ENCODE data around the gene WIZ. TPM values are rescaled to one million over a fixed set of nuclear protein-coding genes. Genes with fewer than 3 reads are reported as not detected.
A peak's percentile ranks its signal among the peaks of the same experiment; 100 is the strongest.
"Not testable (repeated sequence)": the region's sequence is repeated elsewhere in the genome, so short reads cannot be mapped to it uniquely, and the experiment has no call there.

The WIZ gene, protein sequence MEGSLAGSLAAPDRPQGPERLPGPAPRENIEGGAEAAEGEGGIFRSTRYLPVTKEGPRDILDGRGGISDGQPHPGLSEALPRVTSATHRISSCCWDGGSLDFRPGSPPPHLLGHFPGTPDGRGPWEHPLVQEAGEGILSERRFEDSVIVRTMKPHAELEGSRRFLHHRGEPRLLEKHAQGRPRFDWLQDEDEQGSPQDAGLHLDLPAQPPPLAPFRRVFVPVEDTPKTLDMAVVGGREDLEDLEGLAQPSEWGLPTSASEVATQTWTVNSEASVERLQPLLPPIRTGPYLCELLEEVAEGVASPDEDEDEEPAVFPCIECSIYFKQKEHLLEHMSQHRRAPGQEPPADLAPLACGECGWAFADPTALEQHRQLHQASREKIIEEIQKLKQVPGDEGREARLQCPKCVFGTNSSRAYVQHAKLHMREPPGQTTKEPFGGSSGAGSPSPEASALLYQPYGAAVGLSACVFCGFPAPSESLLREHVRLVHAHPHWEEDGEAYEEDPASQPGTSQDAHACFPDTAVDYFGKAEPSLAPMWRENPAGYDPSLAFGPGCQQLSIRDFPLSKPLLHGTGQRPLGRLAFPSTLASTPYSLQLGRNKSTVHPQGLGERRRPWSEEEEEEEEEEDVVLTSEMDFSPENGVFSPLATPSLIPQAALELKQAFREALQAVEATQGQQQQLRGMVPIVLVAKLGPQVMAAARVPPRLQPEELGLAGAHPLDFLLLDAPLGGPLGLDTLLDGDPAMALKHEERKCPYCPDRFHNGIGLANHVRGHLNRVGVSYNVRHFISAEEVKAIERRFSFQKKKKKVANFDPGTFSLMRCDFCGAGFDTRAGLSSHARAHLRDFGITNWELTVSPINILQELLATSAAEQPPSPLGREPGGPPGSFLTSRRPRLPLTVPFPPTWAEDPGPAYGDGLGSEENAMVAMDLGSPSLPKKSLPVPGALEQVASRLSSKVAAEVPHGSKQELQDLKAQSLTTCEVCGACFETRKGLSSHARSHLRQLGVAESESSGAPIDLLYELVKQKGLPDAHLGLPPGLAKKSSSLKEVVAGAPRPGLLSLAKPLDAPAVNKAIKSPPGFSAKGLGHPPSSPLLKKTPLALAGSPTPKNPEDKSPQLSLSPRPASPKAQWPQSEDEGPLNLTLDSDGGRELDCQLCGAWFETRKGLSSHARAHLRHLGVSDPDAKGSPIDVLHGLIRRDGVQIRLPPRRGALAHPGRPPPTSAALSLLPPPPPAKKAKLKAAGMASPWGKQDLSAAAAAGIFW (N-terminal part only)
- 10 to 100 TPM; 19.4 to 41.7 (median 26.4) TPM for polyA plus RNA-seq (ENCODE audit: insufficient read depth in 1 of 5, insufficient read length in 5 of 5, low replicate concordance in 1 of 5)
- long read RNA-seq, donor 1, partial matches to known transcripts, result 12 of 16 reads
- long read RNA-seq, donor 1, other reads (novel, unspliced or antisense), result 0 of 16 reads
- long read RNA-seq, donor 2, partial matches to known transcripts, result 0 of 2 reads
- long read RNA-seq, donor 2, other reads (novel, unspliced or antisense), result 0 of 2 reads
- long read RNA-seq, donor 3, result 0 reads
- long read RNA-seq, donor 4, partial matches to known transcripts, result 0 of 4 reads
- long read RNA-seq, donor 4, other reads (novel, unspliced or antisense), result 0 of 4 reads
- long read RNA-seq, donor 5, partial matches to known transcripts, result 25 of 31 reads
- long read RNA-seq, donor 5, other reads (novel, unspliced or antisense), result 5 of 31 reads
- long read RNA-seq, donor 6, partial matches to known transcripts, result 20 of 31 reads
- long read RNA-seq, donor 6, other reads (novel, unspliced or antisense), result 7 of 31 reads
- long read RNA-seq, donor 7, transcript WIZ-206 (8 exons, 3,644 nt), result major isoform, 6 of 14 reads
- long read RNA-seq, donor 7, partial matches to known transcripts, result 8 of 14 reads
- long read RNA-seq, donor 7, other reads (novel, unspliced or antisense), result 0 of 14 reads
- long read RNA-seq, donor 8, partial matches to known transcripts, result 0 of 1 reads
- long read RNA-seq, donor 8, other reads (novel, unspliced or antisense), result 0 of 1 reads

DNA sequence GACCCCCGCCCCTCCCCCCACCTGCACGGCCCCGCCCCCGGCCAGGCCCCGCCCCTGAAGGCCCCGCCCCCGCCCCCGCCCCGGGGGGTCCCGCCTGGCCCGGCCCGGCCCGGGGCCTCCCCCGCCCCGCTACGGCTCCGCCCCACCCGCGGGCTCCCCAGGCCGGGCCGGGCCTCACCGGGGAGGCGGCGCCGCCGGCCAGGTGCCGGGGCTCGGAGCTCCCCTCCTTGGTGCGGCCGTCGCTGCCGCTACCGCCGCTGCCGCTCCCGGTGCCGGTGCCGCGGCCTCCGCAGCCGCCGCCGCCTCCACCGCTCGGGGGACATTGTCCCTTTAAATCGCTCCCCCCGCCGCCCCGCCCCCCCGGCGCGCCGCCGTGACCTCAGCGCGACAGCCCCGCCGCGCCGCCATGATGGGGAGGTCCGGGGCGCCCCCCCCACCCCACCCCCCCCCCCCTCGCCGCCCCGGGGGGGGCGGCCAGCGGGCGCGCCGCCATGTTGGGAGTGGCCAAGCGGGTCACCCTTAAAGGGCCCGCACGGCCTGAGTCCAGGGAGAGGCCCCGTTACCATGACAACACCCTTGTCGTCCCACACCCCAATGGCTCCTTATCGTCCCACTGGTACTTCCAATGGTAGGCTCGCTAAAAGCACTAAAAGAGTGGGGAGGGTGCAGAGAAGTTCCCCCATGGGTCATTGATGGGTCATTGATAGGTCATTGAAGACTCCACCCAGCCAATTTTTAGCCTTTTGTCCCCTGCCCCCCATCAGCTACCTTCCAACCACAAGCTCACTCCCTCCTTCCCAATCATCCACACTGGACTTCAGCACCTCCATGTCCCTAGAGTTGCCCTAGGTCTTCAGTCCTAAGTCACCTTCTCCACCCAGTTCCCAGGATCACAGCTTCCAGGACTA lies at the start of gene WIZ:
Gene WIZ, minus strand, starts transcription at position 337 of the 908 bp plus-strand sequence. CDS start 1,649 bp downstream, outside the sequence.
- peak; percentile 55 to 68 for DNase-seq

DNA sequence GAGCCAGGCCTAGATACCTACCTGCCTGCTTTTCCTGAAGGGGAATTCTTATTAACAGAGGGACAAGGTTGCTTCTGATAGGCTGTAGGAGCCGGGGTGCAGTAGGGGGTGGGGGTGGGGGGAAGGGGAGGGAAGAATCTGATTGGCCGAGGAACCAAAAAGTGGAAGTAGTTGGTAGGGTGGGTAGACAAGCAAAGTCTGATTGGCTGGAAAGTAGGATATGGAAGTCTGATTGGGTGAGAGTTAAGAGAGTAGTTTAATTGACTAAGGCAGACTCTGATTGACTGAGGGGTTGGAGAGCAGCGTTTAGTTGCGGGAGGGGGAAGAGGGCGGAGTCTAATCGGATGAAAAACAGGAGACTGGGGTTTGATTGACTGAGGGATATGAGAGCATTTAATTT lies 49.2 kb upstream of the WIZ start:
- no peak for DNase-seq

DNA sequence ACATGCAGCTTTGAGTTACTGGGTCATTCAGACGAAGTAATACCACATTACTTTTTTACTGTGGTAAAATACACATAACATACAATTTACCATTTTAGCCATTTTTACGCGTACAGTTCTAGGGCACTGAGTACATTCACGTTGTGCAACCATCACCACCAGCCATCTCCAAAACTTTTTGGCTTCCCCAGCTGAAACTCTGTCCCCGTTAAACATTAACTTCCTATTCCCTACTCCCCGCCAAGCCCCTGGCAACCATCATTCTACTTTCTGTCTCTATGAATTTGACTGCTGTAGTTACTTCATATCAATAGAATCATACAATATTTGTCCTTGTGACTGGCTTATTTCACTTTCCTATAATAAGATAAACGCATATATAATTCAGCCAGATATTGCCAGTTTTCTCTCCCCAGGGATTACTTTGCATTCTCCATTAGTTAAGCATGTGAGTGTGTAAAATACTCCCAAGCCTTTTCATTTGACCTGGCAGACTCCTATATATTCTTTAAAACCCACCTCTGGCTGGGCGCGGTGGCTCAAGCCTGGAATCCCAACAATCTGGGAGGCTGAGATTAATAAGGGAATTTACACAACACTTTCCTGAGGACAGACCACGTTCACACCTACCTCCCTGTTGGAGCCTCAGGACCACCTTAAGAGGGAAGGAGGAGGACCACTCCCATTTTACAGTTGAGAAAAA lies 48.6 kb upstream of the WIZ start:
- no peak for DNase-seq

DNA sequence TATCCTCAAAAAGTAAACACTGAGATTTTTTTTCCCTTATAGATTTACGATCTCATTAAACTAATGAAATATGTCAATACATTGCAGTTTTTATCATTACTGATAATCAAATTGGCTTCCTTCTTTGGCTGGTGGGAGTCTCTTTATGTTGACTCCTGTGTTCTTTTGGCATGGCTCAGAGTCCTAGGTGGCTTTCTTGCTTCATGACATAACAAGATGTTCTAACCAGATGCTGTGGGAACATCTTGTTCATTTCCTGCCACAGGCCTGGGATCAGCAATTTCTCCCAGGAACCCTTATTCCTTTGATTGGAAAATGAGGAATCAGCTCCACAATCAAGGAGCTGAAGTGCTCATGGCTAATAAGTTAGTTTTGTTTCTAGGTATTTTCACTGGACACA lies 45.4 kb upstream of the WIZ start:
- no peak for DNase-seq

DNA sequence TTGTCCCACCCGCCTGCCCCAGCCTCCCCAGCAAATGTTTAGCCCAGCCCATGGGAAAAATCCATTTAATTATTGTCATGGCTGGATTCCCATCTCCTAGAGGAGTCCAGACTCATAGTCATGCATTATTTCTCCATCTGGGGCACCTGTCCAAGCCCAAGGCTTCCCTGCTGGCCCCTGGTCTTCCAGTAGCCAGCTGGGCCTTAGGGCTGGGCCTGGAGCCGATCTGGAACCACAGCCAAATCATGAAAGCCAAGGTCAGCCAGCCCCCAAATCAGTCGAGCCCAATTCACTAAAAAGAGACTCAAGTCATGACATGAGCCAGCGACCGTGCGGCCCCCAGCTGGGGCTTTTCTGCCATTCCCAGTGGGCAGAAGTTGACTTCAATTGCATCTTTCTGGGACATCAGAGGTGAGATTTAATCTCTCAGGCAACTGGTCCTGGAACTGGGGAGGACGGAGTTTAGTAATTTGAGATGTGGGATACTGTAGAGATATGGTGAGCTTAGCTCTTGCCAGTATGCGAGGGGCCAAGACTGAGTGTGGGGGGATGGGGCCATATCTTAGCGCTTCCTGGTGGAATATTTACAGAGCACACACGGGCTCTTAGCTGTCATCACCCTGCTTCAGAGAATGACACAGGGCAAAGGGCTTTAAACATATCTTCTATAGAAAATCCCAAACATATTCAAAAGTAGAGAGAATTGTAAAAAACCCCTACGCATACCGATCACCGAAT lies 38.9 kb upstream of the WIZ start:
- DNase-seq, result no peak

DNA sequence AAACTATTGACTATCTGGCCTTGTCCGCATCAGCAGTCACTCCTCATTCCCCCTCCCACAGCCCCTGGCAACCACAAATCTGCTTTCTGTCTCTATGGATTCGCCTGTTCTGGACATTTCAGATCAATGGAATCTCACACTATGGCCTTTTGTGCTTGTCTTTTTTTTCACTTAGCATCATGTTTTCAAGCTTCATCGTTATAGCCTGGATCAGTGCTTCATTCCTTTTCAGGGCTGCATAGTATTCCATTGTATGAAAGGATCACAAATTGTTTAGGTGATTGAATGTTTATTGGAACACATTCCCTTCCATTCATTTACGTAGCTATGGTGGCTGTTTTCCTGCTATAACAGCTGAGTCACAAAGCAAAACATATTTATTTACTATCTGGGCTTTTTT lies 37.3 kb upstream of the WIZ start:
- no peak for DNase-seq

DNA sequence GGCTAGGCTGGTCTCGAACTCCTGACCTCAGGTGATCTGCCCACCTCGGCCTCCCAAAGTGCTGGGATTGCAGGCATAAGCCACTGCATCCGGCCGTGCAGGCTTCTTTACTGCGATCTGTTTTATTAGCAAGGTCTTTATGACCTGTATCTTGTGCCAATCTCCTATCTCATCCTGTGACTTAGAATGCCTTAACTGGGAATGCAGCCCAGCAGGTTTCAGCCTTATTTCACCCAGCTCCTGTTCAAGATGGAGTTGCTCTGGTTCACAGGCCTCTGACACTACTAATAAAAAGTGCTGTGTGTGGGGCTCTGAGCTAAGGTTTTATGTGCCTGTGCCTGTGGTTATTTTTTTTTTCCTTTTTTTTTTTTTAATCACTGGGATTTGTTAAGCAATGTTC lies 36.0 kb upstream of the WIZ start:
- DNase-seq, result not testable (repeated sequence)

DNA sequence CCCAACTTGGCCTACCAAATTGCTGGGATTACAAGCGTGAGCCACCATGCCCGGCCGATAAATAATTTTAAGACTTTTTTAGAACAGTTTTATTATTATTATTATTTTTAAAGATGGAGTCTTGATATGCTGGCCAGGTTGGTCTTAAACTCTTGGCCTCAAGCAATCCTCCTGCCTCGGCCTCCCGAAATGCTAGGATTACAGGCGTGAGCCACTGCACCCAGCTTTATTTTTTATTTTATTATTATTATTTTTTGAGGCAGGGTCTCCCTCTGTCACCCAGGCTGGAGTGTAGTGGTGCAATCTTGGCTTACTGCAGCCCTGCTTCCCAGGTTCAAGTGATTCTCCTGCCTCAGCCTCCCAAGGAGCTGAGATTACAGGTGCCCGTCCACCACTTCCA lies 31.2 kb upstream of the WIZ start:
- not testable (repeated sequence) for DNase-seq

DNA sequence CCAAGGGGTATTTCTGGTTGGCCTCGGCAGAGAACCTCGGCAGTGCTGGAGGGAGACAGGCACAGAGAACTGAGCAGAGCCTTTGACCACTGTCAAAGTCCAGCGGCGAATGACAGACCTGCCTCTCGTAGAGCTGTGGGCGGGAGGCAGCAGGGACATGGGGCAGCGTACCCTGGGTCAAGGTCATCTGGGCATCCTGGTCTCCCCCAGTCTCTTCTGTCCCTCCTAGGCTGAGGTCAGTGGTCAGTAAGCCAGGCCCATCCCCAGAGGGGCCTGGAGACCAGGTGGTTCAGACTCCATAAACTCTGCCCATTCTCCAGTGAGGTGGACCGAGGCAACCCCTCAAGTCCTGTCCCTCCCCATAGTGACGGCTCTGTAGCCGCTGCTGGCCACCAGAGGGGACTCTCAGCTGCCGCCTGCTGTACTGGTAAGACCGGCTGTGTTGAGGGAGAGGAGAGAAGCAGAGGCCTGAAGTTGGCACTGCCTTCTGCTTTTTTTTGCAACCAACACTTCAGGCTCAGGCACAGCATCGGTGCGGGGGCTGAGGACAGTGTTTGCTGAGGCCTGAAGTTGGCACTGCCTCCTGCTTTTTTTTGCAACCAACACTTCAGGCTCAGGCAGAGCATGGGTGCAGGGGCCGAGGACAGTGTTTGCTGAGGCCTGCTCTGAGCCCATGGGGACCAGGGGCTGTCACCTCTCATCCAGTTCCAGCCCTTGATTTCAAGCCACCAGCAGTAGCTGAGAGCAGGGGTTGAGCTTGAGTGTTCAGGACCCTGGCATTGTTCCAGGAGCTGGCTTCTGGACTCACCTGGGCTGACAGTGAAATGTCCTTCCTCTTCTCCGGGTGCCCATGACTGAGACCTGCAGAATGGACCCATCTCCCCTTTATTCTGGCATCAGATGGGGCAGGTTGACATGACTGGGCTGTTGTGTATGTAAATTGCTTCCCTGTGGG lies 29.9 kb upstream of the WIZ start, which contains the start of gene PGLYRP2:
Gene PGLYRP2, minus strand, starts transcription at position 111 of the 955 bp plus-strand sequence. CDS start 130 bp downstream, outside the sequence.
- peak in 1 of 2 donors; percentile 18 for DNase-seq

DNA sequence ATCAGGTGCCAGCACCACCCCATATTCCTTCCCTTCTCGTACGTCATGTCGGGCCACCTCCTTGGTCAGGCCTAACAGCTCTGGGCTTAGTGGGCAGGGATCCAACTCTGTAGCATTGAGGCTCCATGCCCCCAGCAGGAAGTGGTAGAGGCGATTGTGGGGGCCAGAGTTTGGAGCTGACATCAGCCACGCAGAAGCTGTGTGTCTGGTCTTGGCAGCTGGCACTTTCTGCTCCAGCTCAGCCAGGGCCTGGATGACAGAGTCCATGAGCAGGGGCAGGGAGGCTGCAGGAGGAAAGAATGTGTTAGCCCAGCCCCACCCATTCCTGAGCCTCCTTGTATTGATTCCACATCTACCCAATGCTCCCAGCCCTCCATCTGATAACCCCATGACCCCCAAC lies 26.6 kb upstream of the WIZ start:
- DNase-seq, result no peak

DNA sequence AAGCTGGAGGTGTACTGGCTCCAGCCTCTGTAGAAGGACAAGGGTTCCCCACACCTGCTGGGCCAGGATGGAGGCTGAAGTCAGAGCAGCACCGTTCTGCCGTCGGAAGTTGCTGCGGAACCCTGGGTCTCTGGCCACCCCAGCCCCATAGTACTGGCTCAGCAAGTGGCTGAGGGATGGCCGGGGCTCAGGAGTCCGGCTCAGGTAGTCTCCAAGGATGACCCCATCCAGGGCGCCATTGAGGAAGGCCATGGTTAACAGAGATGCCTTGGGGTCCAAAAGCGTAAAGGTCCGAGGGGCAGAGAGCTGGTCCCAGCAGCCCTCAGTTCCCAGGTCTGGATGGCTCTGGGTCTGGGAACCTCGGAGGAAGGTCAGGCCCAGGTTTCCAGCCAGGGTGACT lies 25.9 kb upstream of the WIZ start:
- DNase-seq, result no peak

DNA sequence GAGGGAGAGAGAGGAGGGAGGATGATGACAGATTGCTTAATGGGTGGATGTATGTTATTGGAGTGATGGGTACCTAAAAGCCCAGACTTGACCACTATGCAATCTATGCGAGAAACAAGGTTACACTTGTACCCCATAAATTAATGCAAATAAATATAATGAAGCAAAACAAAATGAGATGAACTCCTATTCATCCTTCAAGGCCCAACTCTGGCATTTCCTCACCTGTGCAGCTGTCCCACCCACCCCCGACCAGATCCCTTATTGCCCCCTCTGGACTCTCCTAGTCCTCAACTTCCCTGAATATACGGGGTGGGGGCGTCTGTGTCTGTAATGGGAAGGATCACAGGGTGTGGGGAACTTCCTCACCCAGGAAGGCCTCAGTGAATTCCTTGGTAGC lies 25.4 kb upstream of the WIZ start:
- no peak for DNase-seq

DNA sequence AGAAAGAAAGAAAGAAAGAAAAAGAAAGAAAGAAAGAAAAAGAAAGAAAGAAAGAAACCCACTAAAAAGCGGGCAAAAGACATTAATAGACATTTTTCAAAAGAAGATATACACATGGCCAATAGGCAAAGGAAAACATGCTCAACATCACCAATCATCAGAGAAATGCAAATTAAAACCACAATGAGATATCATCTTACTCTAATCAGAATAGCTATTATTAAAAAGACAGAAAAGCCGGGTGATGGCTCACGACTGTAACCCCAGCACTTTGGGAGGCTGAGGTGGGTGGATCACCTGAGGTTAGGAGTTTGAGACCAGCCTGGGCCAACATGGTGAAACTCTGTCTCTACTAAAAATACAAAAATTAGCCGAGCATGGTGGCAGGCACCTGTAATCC lies 24.1 kb upstream of the WIZ start:
- DNase-seq, result not testable (repeated sequence)

DNA sequence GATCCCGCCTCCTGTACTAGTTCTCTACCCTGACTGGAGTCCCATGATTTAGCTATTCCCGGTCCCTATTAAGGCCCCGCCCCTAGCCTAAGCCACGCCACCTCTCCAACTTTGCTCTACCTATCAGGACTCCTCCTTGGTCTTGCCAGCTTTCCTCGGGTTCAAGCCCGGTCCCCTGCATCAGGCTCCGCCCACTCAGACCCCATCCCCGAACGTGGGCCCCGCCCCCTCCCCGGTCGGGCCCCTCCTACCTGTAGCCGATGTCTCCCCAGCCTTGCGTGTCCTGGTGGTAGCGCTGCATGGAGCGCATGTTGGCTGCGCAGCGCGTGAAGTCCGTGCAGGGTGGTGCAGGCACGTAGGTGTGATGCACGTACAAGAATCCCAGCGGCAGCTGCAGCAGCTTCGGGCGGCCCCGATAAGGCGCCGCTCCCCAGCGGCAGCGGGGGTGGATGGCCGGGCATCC lies 21.9 kb upstream of the WIZ start:
- no peak for DNase-seq

DNA sequence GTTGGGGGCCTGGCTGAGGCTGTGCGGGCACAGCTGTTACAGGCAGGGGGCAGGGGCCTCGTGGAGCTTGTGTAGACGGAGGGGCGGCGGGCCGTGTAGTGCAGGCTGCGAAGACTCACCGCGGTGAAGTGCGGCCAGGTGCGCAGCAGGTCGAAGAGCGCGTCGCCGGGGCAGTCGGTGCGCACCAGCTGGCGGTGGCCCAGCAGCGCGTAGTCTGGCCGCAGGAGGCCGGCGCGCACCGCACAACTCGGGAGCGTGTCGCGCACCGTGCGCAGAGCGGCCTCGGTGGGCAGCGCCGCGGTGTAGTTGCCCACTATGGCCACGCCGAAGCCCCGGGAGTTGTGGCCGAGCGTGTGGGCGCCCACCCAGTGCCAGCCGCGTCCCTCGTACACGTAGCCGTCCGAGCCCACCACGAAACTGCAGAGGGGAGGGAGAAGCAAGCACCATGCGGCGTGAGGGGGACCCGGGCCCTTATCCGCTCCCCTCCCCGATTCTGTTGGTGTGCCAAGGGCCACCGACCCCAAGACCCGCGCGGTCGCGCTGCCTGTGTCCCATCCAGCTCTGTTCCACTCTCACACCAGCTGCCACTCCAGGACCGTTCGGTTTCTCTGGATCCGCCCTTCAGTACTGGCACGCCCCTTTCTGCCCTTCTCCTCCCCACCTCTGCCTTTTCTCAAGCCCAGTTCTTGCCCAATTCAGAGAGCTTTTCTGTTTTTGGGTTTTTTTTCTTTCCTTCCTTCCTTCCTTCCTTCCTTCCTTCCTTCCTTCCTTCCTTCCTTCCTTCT lies 19.9 kb upstream of the WIZ start:
- DNase-seq, result no peak
